Brain microvascular endothelial cell (primary cell): Measurements from ENCODE around the gene RASAL2.

Experiments used
- DNase-seq: peaks from one replicate; pipeline ENCODE4 v3.0.0-alpha.2; 2020
- H3K27ac ChIP-seq: fragments of 250-450 bp; sonication (Bioruptor Pico); 2 replicates; pipeline ENCODE4 v1.5.1; 2020; ENCODE audit warnings: mild to moderate bottlenecking, moderate library complexity
- H3K27me3 ChIP-seq: fragments of 250-450 bp; sonication (Bioruptor Pico); replicated peaks from 2 replicates; pipeline ENCODE4 v1.5.1; 2020; ENCODE audit warnings: mild to moderate bottlenecking
- H3K36me3 ChIP-seq: fragments of 250-450 bp; sonication (Bioruptor Pico); replicated peaks from 2 replicates; pipeline ENCODE4 v1.5.1; 2020; ENCODE audit warnings: mild to moderate bottlenecking
- H3K4me3 ChIP-seq: 2 replicates; pipeline ENCODE4 v1.5.1; 2011; ENCODE audit warnings: low read depth, mild to moderate bottlenecking, control low read depth, low read length, moderate library complexity
- in situ Hi-C: cut with HindIII; loops from 2 replicates; pipeline ENCODE4 v1.10.0; 2017; ENCODE audit warnings: low sequenced_read_pairs, low pct_ligation_motif_present
- TF ChIP-seq, protein P1 (sequence below): IDR thresholded peaks from 2 replicates; pipeline ENCODE4 v1.5.1; 2011; ENCODE audit warnings: low read depth, mild to moderate bottlenecking, moderate library complexity, low read length, control low read depth, inconsistent platforms; ENCODE audit errors: missing control alignments

Gene RASAL2

DNA sequence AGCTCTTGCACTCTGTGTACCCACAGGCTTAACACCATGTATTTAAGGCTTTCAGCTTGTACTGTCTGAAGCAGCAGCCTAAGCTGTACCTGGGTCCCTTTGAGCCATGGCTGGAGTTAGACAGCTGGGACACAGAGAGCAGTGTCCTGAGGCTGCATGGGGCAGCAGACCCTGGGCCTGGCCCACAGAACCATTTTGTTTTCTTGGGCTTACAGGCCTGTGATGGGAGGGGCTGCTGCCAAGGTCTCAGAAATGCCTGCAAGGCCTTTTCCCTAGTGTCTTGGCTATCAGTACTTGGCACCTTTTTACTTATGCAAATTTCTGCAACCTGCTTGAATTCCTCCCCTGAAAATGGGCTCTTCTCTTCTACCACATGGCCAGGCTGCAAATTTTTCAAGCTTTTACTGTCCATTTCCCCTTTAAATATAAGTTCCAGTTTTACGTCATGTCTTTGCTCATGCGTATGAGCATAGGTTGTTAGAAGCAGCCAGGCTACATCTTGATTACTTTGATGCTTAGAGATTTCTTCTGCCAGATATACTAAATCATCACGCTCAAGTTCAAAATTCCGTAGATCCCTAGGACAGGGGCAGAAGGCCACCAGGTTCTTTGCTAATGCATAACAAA is 259.0 kb downstream of the RASAL2 start:
- Histone ChIP-seq H3K27ac (no peak overlapping the region), H3K27me3 (no peaks in the 10 kb centered on the region), H3K4me3 (no peak overlapping the region), H3K36me3 (no peaks in the 10 kb centered on the region)
- in situ Hi-C loops, result no loop called here
- TF ChIP-seq, protein P1, sequence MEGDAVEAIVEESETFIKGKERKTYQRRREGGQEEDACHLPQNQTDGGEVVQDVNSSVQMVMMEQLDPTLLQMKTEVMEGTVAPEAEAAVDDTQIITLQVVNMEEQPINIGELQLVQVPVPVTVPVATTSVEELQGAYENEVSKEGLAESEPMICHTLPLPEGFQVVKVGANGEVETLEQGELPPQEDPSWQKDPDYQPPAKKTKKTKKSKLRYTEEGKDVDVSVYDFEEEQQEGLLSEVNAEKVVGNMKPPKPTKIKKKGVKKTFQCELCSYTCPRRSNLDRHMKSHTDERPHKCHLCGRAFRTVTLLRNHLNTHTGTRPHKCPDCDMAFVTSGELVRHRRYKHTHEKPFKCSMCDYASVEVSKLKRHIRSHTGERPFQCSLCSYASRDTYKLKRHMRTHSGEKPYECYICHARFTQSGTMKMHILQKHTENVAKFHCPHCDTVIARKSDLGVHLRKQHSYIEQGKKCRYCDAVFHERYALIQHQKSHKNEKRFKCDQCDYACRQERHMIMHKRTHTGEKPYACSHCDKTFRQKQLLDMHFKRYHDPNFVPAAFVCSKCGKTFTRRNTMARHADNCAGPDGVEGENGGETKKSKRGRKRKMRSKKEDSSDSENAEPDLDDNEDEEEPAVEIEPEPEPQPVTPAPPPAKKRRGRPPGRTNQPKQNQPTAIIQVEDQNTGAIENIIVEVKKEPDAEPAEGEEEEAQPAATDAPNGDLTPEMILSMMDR, result no peak
- no peak for DNase-seq

DNA sequence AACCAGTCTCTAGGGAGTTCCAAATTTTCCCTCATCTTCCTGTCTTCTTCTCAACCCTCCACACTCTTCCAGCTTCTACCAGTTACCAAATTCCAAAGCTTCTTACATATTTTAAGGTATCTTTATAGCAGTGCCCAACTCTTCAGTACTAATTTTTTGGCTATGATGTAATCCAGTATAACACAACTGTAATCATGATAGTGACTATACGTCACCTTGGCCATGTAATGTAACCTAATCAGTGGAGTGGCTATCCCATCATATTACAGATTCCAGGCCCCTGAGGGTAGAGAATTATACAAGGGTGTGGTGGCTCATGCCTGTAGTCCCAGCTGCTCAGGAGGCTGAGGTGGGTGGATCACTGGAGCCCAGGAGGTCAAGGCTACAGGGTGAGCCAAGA is 259.6 kb downstream of the RASAL2 start:
- Histone ChIP-seq H3K4me3 (no peak overlapping the region), H3K27me3 (no peaks in the 10 kb centered on the region), H3K27ac (no peak overlapping the region), H3K36me3 (no peaks in the 10 kb centered on the region)
- in situ Hi-C loops, result no loop called here
- DNase-seq, result no peak
- TF ChIP-seq, protein P1, result no peak

DNA sequence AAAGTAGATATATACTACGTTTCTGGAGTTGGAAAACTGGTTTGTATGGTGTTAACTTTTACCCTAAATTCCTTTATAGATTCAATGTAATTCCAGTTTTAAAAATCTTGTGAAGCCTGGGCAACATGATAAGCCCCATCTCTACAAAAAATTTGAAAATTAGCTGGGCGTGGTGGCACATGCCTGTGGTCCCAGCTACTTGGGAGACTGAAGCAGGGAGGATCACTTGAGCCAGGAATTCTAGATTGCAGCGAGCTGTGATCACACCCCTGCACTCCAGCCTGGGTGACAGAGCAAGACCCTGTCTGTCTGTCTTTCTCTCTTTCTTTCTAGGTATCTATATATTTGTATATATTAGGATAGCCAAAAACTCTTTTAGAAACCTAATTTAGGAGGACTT is 260.9 kb downstream of the RASAL2 start:
- H3K27ac ChIP-seq, result no peak overlapping the region
- no peak for DNase-seq
- H3K36me3 ChIP-seq, result no peaks in the 10 kb centered on the region
- TF ChIP-seq, protein P1, result no peak
- in situ Hi-C loops, result no loop called here
- no peaks in the 10 kb centered on the region for H3K27me3 ChIP-seq
- H3K4me3 ChIP-seq, result no peak overlapping the region

DNA sequence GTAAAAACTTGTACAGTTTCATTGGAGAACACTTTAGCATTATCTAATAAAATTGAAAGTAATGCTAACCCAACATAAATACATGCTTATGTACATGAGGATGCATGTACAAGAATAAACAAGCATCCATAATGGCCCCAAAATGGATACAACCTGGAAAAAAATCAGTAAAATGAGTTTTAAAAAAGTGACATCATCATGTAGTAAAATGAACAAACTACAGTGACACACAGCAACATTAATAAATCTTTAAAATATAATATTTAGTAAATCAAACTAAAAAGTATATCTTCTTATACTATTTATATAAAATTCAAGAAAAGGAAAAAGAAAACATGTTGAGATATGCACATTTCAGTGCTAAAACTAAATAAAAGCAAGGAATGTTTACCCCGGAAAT is 262.4 kb downstream of the RASAL2 start:
- no peaks in the 10 kb centered on the region for H3K27me3 ChIP-seq
- H3K36me3 ChIP-seq, result no peaks in the 10 kb centered on the region
- H3K4me3 ChIP-seq, result no peak overlapping the region
- TF ChIP-seq, protein P1, result no peak
- no peak for DNase-seq
- no peak overlapping the region for H3K27ac ChIP-seq
- in situ Hi-C loops, result no loop called here

DNA sequence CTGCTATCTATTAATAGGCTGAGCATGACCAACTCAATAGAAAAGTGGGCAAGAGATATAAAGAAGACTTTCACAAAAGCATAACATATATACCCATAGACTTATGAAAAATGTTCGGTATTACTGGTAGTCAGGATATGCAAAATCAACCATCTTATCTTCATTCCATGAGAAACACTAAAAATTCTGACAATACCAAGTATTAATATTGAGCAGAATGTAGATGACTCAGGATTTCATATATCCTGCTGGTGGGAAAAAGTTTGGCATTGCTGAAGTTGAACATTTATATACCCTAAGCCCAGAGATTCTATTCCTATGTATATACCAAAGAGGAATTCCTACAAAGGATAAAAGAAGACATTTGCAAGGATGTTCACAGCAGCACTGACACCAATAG is 264.6 kb downstream of the RASAL2 start:
- Histone ChIP-seq H3K27ac (peak overlapping the region; percentile 39), H3K27me3 (no peaks in the 10 kb centered on the region), H3K36me3 (no peaks in the 10 kb centered on the region), H3K4me3 (no peak overlapping the region)
- in situ Hi-C loops, result no loop called here
- TF ChIP-seq, protein P1, result no peak
- DNase-seq, result peak; percentile 34

DNA sequence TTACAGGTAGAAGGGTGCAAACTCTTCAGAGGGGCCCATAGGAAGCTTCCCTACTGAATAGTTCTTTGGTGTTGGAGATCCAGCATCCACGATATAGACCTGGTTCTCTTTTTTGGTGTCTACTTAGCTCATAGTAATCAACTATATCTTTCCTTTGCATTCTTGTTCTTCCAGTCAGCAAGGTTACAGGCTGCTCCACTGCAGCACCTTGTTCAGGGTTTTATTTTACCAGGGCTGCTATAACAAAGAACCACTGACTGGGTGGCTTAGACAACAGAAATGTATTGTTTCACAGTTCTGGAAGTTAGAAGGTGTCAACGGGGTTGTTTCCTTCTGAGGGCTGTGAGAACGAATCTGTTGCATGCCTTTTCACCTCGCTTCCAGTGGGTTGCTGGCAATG is 266.5 kb downstream of the RASAL2 start:
- Histone ChIP-seq H3K4me3 (no peak overlapping the region), H3K36me3 (no peaks in the 10 kb centered on the region), H3K27me3 (no peaks in the 10 kb centered on the region), H3K27ac (no peak overlapping the region)
- in situ Hi-C loops, result no loop called here
- TF ChIP-seq, protein P1, result no peak
- no peak for DNase-seq
